ENCODE results near the gene ZNF197.

Gene ZNF197

DNA sequence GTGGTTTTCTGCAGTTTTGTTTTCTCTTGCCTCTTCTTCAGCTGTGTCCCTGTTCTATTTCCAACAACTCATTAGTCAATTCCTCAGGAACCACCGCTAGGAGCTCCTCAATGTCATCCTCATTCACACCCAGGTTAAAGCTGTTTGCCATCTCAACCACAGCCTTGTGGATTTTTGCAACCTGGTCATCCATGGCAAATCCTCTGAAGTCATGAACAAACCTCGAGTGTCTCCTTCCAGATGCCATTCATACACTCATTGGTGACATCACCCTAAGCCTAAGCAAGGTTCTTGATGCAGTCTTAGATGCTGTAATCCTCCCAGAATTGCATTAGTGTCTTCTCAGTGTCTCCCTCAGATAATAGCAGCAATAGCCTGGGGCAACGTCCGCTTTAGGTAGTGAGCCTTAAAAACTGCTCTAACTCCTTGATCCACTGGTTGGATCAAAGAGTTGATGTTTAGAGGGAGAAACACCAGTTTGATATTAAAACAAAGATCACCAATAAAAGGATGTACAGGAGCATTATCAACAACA lies 56.2 kb downstream of the ZNF197 start:
- TF ChIP-seq, protein P1, sequence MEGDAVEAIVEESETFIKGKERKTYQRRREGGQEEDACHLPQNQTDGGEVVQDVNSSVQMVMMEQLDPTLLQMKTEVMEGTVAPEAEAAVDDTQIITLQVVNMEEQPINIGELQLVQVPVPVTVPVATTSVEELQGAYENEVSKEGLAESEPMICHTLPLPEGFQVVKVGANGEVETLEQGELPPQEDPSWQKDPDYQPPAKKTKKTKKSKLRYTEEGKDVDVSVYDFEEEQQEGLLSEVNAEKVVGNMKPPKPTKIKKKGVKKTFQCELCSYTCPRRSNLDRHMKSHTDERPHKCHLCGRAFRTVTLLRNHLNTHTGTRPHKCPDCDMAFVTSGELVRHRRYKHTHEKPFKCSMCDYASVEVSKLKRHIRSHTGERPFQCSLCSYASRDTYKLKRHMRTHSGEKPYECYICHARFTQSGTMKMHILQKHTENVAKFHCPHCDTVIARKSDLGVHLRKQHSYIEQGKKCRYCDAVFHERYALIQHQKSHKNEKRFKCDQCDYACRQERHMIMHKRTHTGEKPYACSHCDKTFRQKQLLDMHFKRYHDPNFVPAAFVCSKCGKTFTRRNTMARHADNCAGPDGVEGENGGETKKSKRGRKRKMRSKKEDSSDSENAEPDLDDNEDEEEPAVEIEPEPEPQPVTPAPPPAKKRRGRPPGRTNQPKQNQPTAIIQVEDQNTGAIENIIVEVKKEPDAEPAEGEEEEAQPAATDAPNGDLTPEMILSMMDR (IDR thresholded peaks at IDR 0.05; ENCODE audit: low read depth, low read length) = no peak
- in situ Hi-C loops (cut with HindIII; ENCODE audit: low sequenced_read_pairs) = no loop called here
- DNase-seq (ENCODE audit: low read depth, low spot score) = no peak
- H3K4me3 ChIP-seq (ENCODE audit: low read depth, low read length) = no peak overlapping the region

- TF ChIP-seq, protein P1 (IDR thresholded peaks at IDR 0.05; ENCODE audit: low read depth, low read length) = no peak
- no peak overlapping the region for H3K4me3 ChIP-seq (ENCODE audit: low read depth, low read length)
- peak; percentile 44 for DNase-seq (ENCODE audit: low read depth, low spot score)
- in situ Hi-C loops (cut with HindIII; ENCODE audit: low sequenced_read_pairs) = no loop called here
These were observed 57.5 kb downstream of the ZNF197 start for GRCh38 chr3:44682182-44682896.

GRCh38 chr3:44685128-44685800 lies 60.4 kb downstream of the ZNF197 start:
- DNase-seq (ENCODE audit: low read depth, low spot score) = peak; percentile 88
- H3K4me3 ChIP-seq (ENCODE audit: low read depth, low read length) = peak overlapping the region; percentile 57
- in situ Hi-C loops (cut with HindIII; ENCODE audit: low sequenced_read_pairs) = no loop called here
- TF ChIP-seq, protein P1 (IDR thresholded peaks at IDR 0.05; ENCODE audit: low read depth, low read length) = no peak

- no peak overlapping the region for H3K4me3 ChIP-seq (ENCODE audit: low read depth, low read length)
- in situ Hi-C loops (cut with HindIII; ENCODE audit: low sequenced_read_pairs) = no loop called here
- DNase-seq (ENCODE audit: low read depth, low spot score) = no peak
- TF ChIP-seq, protein P1 (IDR thresholded peaks at IDR 0.05; ENCODE audit: low read depth, low read length) = no peak
These were observed 63.1 kb downstream of the ZNF197 start for GRCh38 chr3:44687898-44688297.
